Calu3 (cell line): ENCODE results near the gene SLC27A2. TPM values are rescaled to one million over a fixed set of nuclear protein-coding genes. Genes with fewer than 3 reads are reported as not detected.

ENCODE experiments used
- BruUV-seq: library from RNA; stranded (reverse); fragments of 400-500 nt; replicated peaks from 2 replicates; lab custom pipeline; 2021; lab: Mats Ljungman, UMichigan
- CTCF ChIA-PET: fragments of 300-600 bp; sonication (Branson Sonifier 250); formaldehyde crosslinking; loops from one replicate; lab custom pipeline; 2022; ENCODE audit warnings: antibody characterized with exemption; lab: Charles Lee
- DNase-seq: peaks from one replicate; pipeline ENCODE4 v3.0.0; 2022
- H3K27ac Mint-ChIP-seq: one replicate; pipeline ENCODE4 v1.8.0; 2022; ENCODE audit warnings: mixed read lengths; ENCODE audit not compliant: unreplicated experiment
- H3K27me3 Mint-ChIP-seq: one replicate; pipeline ENCODE4 v1.8.0; 2022; ENCODE audit warnings: mixed read lengths; ENCODE audit not compliant: unreplicated experiment
- H3K36me3 Mint-ChIP-seq: one replicate; pipeline ENCODE4 v1.8.0; 2022; ENCODE audit warnings: mild to moderate bottlenecking, moderate library complexity, mixed read lengths; ENCODE audit not compliant: insufficient read depth, unreplicated experiment
- H3K4me1 Mint-ChIP-seq: one replicate; pipeline ENCODE4 v1.8.0; 2022; ENCODE audit warnings: mild to moderate bottlenecking, low read depth, mixed read lengths; ENCODE audit not compliant: unreplicated experiment
- H3K4me3 Mint-ChIP-seq: one replicate; pipeline ENCODE4 v1.8.0; 2022; ENCODE audit warnings: mild to moderate bottlenecking, low read depth, moderate library complexity, mixed read lengths; ENCODE audit not compliant: unreplicated experiment
- H3K9me3 Mint-ChIP-seq: one replicate; pipeline ENCODE4 v1.8.0; 2022; ENCODE audit warnings: low read depth, mixed read lengths; ENCODE audit not compliant: unreplicated experiment
- intact Hi-C: fragments of 100-400 bp; cut with micrococcal nuclease; formaldehyde crosslinking; loops from one replicate; pipeline ENCODE4 v1.10.0; 2022; ENCODE audit not compliant: unreplicated experiment
- total RNA-seq: library from RNA; stranded (reverse); gene quantifications from 2 replicates; pipeline ENCODE4 v1.2.3, GENCODE V29; 2022
- TF ChIP-seq, protein P1 (sequence below): fragments of 200-600 bp; IDR thresholded peaks from one replicate; pipeline ENCODE4 v1.8.0; 2022; ENCODE audit warnings: antibody characterized with exemption; ENCODE audit not compliant: unreplicated experiment

SLC27A2 gene
- total RNA-seq, 1 experiment from 2014 or later: 13.1 TPM

DNA sequence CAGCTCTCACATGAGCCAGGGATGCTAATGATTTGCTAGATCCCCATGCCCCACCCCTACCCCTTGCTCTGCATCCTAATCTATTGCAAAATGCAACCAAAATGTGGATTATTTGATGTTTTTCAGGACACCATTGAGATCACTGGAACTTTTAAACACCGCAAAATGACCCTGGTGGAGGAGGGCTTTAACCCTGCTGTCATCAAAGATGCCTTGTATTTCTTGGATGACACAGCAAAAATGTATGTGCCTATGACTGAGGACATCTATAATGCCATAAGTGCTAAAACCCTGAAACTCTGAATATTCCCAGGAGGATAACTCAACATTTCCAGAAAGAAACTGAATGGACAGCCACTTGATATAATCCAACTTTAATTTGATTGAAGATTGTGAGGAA, 53.8 kb downstream of the SLC27A2 start:
- intact Hi-C loops: no loop called here
- H3K27me3 Mint-ChIP-seq: no peaks in the 10 kb centered on the region
- H3K27ac Mint-ChIP-seq: no peak overlapping the region
- no peaks in the 10 kb centered on the region for H3K9me3 Mint-ChIP-seq
- no peak for DNase-seq
- no peak overlapping the region for H3K4me3 Mint-ChIP-seq
- TF ChIP-seq, protein P1, sequence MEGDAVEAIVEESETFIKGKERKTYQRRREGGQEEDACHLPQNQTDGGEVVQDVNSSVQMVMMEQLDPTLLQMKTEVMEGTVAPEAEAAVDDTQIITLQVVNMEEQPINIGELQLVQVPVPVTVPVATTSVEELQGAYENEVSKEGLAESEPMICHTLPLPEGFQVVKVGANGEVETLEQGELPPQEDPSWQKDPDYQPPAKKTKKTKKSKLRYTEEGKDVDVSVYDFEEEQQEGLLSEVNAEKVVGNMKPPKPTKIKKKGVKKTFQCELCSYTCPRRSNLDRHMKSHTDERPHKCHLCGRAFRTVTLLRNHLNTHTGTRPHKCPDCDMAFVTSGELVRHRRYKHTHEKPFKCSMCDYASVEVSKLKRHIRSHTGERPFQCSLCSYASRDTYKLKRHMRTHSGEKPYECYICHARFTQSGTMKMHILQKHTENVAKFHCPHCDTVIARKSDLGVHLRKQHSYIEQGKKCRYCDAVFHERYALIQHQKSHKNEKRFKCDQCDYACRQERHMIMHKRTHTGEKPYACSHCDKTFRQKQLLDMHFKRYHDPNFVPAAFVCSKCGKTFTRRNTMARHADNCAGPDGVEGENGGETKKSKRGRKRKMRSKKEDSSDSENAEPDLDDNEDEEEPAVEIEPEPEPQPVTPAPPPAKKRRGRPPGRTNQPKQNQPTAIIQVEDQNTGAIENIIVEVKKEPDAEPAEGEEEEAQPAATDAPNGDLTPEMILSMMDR: no peak
- H3K4me1 Mint-ChIP-seq: no peaks in the 10 kb centered on the region
- CTCF ChIA-PET: interaction anchor here (0.7 kb wide), 1 partner anchor 1064 kb away, joined by 3 read pairs; no protein-coding TSS in a partner anchor
- no peaks in the 10 kb centered on the region for H3K36me3 Mint-ChIP-seq
- no TSS peak for BruUV-seq

DNA sequence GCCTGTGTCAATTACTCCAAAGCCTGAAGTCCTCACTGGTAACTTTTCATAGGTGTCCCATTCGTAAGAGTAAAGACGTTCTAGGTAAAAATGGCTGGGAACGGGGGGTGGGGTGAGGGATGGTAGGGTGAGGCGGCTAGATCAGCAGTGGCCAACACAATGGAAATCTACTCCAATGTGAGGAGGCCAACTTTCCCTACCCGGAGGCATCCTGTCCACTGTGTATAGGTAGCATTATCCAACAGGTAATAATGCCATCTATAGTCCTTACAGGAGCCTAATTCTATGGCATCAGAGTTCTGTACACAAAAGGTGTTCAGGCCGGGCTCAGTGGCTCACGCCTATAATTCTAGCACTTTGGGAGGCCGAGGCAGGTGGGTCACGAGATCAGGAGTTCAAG, 54.4 kb downstream of the SLC27A2 start:
- Mint-ChIP-seq H3K4me3 (no peak overlapping the region), H3K9me3 (no peaks in the 10 kb centered on the region), H3K4me1 (peaks cover 3% of the 10 kb centered on the region), H3K27me3 (no peaks in the 10 kb centered on the region), H3K27ac (no peak overlapping the region), H3K36me3 (no peaks in the 10 kb centered on the region)
- DNase-seq: no peak
- no TSS peak for BruUV-seq
- TF ChIP-seq, protein P1: no peak
- intact Hi-C loops: no loop called here
- CTCF ChIA-PET: interaction anchor here (0.7 kb wide), 1 partner anchor 1065 kb away, joined by 3 read pairs; no protein-coding TSS in a partner anchor

DNA sequence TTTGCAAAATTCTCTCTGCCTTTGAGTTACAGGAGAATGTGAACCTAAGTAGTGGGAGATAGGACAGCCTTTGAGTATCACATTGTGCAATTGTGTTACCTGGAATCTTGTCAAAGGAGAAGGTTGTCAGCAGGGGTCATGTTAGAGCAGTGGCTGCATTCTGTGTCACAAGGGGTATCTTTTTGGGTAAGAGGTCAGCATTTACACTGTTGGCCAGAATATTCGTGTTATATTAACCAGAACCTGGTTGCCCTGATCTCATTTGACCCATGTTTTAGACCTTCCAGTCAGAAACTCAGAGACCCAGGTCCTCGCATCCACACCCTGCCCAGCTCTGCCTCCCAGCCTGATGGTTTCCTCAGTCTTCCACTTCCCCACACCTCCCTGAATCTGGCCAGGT, 56.3 kb downstream of the SLC27A2 start:
- Mint-ChIP-seq H3K27me3 (no peaks in the 10 kb centered on the region), H3K9me3 (no peaks in the 10 kb centered on the region), H3K4me3 (no peak overlapping the region), H3K27ac (no peak overlapping the region), H3K4me1 (peaks cover 10% of the 10 kb centered on the region), H3K36me3 (no peaks in the 10 kb centered on the region)
- TF ChIP-seq, protein P1: no peak
- no TSS peak for BruUV-seq
- intact Hi-C loops: no loop called here
- CTCF ChIA-PET: no interaction called here
- DNase-seq: no peak

DNA sequence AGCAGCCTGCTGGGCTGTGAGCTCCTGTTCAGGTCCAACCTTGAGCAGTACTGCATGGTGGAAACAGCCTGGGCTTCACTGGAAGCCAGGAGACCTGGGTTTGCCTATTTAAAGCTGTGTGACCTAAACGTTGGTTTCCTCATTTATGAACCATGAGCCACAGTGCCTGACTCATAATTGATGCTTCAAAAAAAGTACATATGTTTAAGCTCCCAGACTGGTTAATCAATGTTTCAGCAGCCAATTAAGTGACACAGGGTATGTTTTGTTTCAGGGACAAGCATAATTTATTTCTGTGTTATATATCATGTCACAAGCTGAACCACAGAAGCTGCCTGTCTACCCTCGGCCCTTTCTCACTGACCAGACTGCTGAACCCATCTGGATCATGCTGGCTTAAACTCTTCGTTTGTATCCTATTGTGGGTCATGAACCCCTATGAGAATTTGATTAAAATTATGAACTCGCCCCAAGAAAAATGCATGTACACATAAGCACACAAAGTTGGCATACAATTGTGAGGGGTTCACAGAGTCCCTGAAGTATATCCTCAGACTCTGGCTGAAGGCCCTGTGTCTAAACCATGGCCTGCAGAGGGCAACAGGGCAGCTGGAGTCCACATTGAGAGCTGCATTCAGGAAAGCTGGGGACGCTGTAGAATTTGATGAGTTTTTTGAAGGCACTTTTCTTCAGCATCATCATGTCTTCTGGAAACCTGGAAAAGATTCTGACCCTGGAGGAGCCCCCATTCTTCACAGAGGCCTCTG, 59.9 kb downstream of the SLC27A2 start:
- H3K9me3 Mint-ChIP-seq: no peaks in the 10 kb centered on the region
- H3K4me3 Mint-ChIP-seq: no peak overlapping the region
- intact Hi-C loops: loop anchor here (2.0 kb wide), 1 partner anchor 75 kb away; no protein-coding TSS in a partner anchor
- TF ChIP-seq, protein P1: no peak
- CTCF ChIA-PET: interaction anchor here (1.0 to 2.3 kb wide), 2 partner anchors 13 to 74 kb away, joined by 3 to 8 read pairs; no protein-coding TSS in a partner anchor
- no TSS peak for BruUV-seq
- DNase-seq: peak; percentile 11
- peaks cover 10% of the 10 kb centered on the region for H3K4me1 Mint-ChIP-seq
- no peaks in the 10 kb centered on the region for H3K36me3 Mint-ChIP-seq
- no peak overlapping the region for H3K27ac Mint-ChIP-seq
- no peaks in the 10 kb centered on the region for H3K27me3 Mint-ChIP-seq
